WERI-Rb-1 (cell line): ENCODE results near the gene CATSPER3.

Experiments used
- DNase-seq: peaks from one replicate; pipeline ENCODE4 v3.0.0-alpha.2; 2020
- H3K27ac ChIP-seq: fragments of 250-450 bp; sonication (Bioruptor Pico); 2 replicates; pipeline ENCODE4 v1.5.1; 2020; ENCODE audit warnings: mild to moderate bottlenecking, moderate library complexity
- H3K27me3 ChIP-seq: fragments of 250-450 bp; sonication (Bioruptor Pico); 2 replicates; pipeline ENCODE4 v1.5.1; 2021; ENCODE audit warnings: mild to moderate bottlenecking, low read depth, moderate library complexity; ENCODE audit not compliant: insufficient read depth, severe bottlenecking
- H3K36me3 ChIP-seq: fragments of 250-450 bp; sonication (Bioruptor Pico); 2 replicates; pipeline ENCODE4 v1.5.1; 2020; ENCODE audit warnings: mild to moderate bottlenecking, moderate library complexity
- H3K4me3 ChIP-seq: 2 replicates; pipeline ENCODE4 v1.5.1; 2011; ENCODE audit warnings: low read depth, mild to moderate bottlenecking, control low read depth, low read length
- H3K9me3 ChIP-seq: fragments of 250-450 bp; sonication (Bioruptor Pico); 2 replicates; pipeline ENCODE4 v1.5.1; 2021; ENCODE audit warnings: mild to moderate bottlenecking, moderate library complexity; ENCODE audit not compliant: severe bottlenecking
- CTCF ChIP-seq: IDR thresholded peaks from 2 replicates; pipeline ENCODE4 v1.5.1; 2011; ENCODE audit warnings: low read depth, mild to moderate bottlenecking, control low read depth, inconsistent platforms, low read length

The CATSPER3 gene

GRCh38 chr5:134944630-134945029 lies 23.1 kb upstream of the CATSPER3 start:
- Histone ChIP-seq H3K27ac (no peak overlapping the region), H3K36me3 (no peaks in the 10 kb centered on the region), H3K27me3 (no peaks in the 10 kb centered on the region), H3K9me3 (no peaks in the 10 kb centered on the region), H3K4me3 (no peak overlapping the region)
- DNase-seq: no peak
- no peak for TF ChIP-seq CTCF

- no peak for TF ChIP-seq CTCF
- no peak overlapping the region for H3K27ac ChIP-seq
- H3K4me3 ChIP-seq: no peak overlapping the region
Measured at GRCh38 chr5:134945041-134945440, 22.7 kb upstream of the CATSPER3 start.

GRCh38 chr5:134948911-134949310 lies 18.8 kb upstream of the CATSPER3 start:
- Histone ChIP-seq H3K27ac (no peak overlapping the region), H3K9me3 (peaks cover 2% of the 10 kb centered on the region), H3K27me3 (no peaks in the 10 kb centered on the region), H3K4me3 (no peak overlapping the region), H3K36me3 (no peaks in the 10 kb centered on the region)
- DNase-seq: no peak
- TF ChIP-seq CTCF: no peak

More at GRCh38 chr5:134945041-134945440, 22.7 kb upstream of the CATSPER3 start:
- no peaks in the 10 kb centered on the region for H3K9me3 ChIP-seq
- DNase-seq: no peak
- H3K27me3 ChIP-seq: no peaks in the 10 kb centered on the region
- H3K36me3 ChIP-seq: no peaks in the 10 kb centered on the region

GRCh38 chr5:134949316-134949715 lies 18.4 kb upstream of the CATSPER3 start:
- TF ChIP-seq CTCF: no peak
- DNase-seq: no peak
- Histone ChIP-seq H3K9me3 (peaks cover 6% of the 10 kb centered on the region), H3K27ac (no peak overlapping the region), H3K36me3 (no peaks in the 10 kb centered on the region), H3K27me3 (no peaks in the 10 kb centered on the region), H3K4me3 (no peak overlapping the region)

- DNase-seq: no peak
- H3K4me3 ChIP-seq: no peak overlapping the region
Measured at GRCh38 chr5:134957920-134958608, 9.6 kb upstream of the CATSPER3 start.

More at GRCh38 chr5:134957920-134958608, 9.6 kb upstream of the CATSPER3 start:
- TF ChIP-seq CTCF: no peak
- Histone ChIP-seq H3K36me3 (peaks cover 3% of the 10 kb centered on the region; the same call in 1 of the 2 replicates), H3K27me3 (no peaks in the 10 kb centered on the region), H3K9me3 (peaks cover 6% of the 10 kb centered on the region), H3K27ac (0 out of 2 replicates have a peak overlapping the region, but pooled peaks have one; percentile 25)
